Adipocyte (in vitro differentiated cells): ENCODE data around the gene MFSD6.
A peak's percentile ranks its signal among the peaks of the same experiment; 100 is the strongest.

Source experiments
- DNase-seq: peaks from one replicate; pipeline ENCODE4 v3.0.0-alpha.2; 2015; ENCODE audit warnings: low read depth
- H3K27me3 ChIP-seq: replicated peaks from 2 replicates; pipeline ENCODE4 v1.7.0; 2013; ENCODE audit warnings: mild to moderate bottlenecking, low read length, moderate library complexity; ENCODE audit not compliant: control insufficient read depth, insufficient read depth
- H3K36me3 ChIP-seq: 2 replicates; pipeline ENCODE4 v1.7.0; 2013; ENCODE audit warnings: low read length, mild to moderate bottlenecking, moderate library complexity; ENCODE audit not compliant: control insufficient read depth, insufficient read depth, severe bottlenecking
- H3K4me1 ChIP-seq: 2 replicates; pipeline ENCODE4 v1.7.0; 2013; ENCODE audit warnings: mild to moderate bottlenecking, low read length, moderate library complexity; ENCODE audit not compliant: control insufficient read depth, insufficient read depth
- H3K4me3 ChIP-seq: 2 replicates; pipeline ENCODE4 v1.7.0; 2013; ENCODE audit warnings: mild to moderate bottlenecking, low read length, moderate library complexity
- H3K9ac ChIP-seq: 2 replicates; pipeline ENCODE4 v1.7.0; 2013; ENCODE audit warnings: mild to moderate bottlenecking, low read length, moderate library complexity
- H3K9me3 ChIP-seq: 2 replicates; pipeline ENCODE4 v1.7.0; 2013; ENCODE audit warnings: mild to moderate bottlenecking, low read length, moderate library complexity; ENCODE audit not compliant: control insufficient read depth

The MFSD6 gene

DNA sequence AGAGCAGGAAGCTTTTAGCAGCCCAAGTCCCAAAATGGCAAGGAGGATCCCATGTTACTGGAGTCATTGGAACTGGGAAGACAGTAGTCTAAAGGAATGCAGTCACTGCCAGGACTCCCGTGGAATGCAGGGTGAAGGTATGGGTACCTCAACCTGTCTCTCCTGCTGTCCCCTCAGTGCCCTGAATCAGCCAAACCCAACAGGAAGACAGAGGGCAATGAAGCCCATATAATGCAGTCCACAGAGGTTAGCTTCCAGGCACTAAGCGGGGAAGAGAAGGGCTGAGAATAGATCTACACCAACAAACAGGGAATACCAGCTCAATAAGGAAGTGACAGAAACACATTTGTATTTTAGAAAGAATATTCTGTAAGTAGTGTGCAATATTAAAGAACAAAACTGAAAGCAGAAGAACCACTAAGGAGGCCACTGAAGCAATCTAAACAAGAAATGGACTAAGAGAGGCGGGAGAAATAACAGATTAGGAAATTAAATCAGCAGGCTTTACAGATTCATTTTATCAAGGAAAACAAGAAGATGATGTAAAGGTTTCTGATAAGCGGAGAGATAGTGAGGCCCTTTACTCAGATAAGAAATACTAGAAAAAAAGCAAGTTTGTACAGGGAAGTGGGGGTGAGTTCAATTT lies 118.1 kb downstream of the MFSD6 start:
- H3K4me1 ChIP-seq, result peaks cover 28% of the 10 kb centered on the region
- no peaks in the 10 kb centered on the region for H3K9me3 ChIP-seq
- no peak for DNase-seq
- H3K4me3 ChIP-seq, result no peak overlapping the region
- H3K36me3 ChIP-seq, result no peaks in the 10 kb centered on the region
- no peaks in the 10 kb centered on the region for H3K27me3 ChIP-seq
- H3K9ac ChIP-seq, result no peak overlapping the region

DNA sequence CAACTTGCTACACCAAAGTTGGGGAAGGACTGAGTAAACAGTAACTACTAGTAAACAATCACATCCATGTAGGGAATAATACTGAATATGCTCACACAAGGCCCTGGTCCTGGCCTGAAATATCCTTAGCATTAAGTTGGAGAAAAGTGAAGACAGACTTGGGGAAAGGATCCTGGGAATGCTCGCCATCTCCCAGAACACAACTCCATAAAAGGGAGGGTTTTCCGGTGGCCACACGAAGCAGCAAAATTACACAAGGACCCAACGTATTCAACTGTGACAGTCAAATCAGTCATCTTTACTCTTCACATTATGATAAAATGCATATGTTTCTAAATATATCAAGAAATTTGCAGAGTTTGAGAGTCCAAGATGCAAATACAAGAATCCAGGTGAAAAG lies 119.1 kb downstream of the MFSD6 start:
- Histone ChIP-seq H3K4me1 (peaks cover 28% of the 10 kb centered on the region), H3K9me3 (no peaks in the 10 kb centered on the region), H3K36me3 (no peaks in the 10 kb centered on the region), H3K4me3 (no peak overlapping the region), H3K27me3 (no peaks in the 10 kb centered on the region), H3K9ac (no peak overlapping the region)
- no peak for DNase-seq

DNA sequence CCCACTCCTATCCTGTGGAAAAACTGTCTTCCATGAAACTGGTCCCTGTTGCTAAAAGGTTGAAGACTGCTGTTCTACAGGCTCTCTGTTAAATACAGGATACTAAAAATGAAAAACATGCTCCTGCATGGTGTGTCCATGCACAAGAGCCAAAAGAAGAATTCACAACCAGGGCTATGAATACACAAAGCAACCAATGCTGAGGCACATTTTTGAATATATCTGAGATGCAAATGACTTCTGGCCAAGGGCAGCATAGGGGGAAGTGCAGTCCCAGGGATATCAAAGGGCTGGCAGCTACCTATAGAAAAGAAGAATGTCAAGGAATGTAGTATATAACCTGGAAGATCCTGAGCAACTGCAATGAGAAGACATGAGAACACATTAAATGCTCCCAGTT lies 119.8 kb downstream of the MFSD6 start:
- no peak for DNase-seq
- Histone ChIP-seq H3K4me1 (peaks cover 28% of the 10 kb centered on the region), H3K27me3 (no peaks in the 10 kb centered on the region), H3K9ac (no peak overlapping the region), H3K36me3 (no peaks in the 10 kb centered on the region), H3K9me3 (no peaks in the 10 kb centered on the region), H3K4me3 (no peak overlapping the region)

DNA sequence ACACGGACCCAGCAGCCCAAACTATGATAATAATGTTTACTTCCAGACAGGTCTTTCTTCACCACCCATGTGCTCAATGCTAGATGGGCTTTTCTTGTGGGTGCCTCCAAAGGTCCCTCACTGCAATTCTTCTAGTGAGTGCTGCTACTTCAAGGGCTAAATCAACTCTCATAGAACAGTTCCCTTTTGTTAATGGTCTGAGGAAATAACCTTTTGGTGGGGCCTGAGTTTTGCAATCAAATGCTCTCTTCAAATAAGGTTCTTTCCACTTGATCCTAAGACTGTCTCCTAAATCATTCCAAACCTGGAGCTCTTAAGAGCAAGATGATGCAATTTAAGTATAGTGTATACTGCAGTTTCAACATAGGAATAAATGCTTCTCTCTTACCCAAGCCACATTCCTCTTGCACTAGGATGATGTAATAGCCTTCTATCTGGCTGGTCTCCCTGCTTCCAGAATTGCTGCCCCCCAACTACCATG lies 120.4 kb downstream of the MFSD6 start:
- peak; percentile 77 for DNase-seq
- Histone ChIP-seq H3K27me3 (no peaks in the 10 kb centered on the region), H3K9ac (no peak overlapping the region), H3K4me1 (peaks cover 31% of the 10 kb centered on the region), H3K4me3 (no peak overlapping the region), H3K9me3 (no peaks in the 10 kb centered on the region), H3K36me3 (no peaks in the 10 kb centered on the region)

DNA sequence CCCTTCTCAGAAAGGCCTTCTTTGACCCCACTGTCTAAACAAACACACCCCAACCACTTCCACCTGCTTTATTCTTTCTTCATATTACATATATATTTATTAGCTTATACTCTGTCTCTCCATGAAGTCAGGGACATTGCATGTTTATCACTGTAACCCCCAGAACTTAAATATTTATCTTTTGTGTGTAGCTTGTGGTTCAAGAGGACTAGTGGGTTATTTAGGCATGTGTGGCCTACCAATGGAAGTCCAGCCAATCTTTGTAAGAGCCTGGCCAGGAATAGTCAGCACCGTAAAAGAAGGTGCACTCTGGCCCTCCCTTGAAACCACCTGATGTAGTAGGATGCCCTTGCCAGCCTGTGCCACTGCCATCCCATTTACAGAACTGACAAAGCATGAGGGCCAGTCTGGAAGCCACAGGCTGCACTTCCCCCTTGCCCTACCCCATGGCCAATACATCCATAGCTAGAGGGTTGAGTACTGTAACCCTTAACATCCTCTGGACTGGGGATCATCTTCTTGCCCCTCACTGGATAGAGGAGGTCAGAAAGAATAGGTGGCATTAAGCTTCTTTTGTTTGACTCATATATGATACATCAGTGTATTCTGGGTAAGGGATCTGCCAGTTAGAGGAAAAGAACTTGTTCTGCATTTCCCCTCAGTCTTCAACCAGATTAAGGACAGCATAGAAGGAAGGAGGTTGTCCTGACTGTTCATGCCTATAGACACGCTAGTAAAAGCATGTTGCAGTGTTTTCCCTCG lies 121.5 kb downstream of the MFSD6 start:
- Histone ChIP-seq H3K4me1 (peaks cover 35% of the 10 kb centered on the region), H3K4me3 (no peak overlapping the region), H3K9me3 (no peaks in the 10 kb centered on the region), H3K36me3 (no peaks in the 10 kb centered on the region), H3K27me3 (no peaks in the 10 kb centered on the region), H3K9ac (no peak overlapping the region)
- no peak for DNase-seq

DNA sequence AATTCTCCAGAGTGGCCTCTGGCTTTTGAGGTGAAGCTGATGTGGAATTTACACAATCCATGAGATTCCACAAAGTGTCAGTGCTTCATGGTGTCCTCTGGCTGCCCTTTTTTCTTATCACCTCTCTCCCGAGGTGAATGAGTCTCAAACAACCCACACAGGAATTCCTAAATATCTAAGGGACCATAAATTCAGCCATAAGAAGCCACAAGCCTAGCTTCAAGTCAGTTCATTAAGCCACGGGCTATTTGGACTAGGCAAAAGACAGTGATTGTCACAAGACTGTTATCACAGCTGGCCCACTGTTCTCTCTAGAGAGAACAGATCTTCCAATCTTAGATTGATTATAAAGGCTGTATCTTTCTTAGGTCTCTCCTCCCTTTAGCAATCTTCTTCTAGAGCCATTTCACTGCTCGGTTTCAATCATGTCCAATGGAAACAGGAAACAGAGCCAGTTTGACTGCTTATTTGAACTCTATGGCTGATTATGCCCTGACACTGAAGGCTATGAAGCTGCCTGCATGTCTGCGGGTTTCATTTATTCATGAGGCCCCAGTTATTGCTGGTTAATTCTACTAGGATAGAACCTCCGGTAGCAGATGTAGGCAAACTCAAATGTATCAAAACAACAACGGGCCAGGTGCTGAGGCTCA lies 122.2 kb downstream of the MFSD6 start:
- Histone ChIP-seq H3K4me3 (no peak overlapping the region), H3K4me1 (peaks cover 37% of the 10 kb centered on the region), H3K9me3 (no peaks in the 10 kb centered on the region), H3K36me3 (no peaks in the 10 kb centered on the region), H3K9ac (no peak overlapping the region), H3K27me3 (no peaks in the 10 kb centered on the region)
- DNase-seq, result no peak

DNA sequence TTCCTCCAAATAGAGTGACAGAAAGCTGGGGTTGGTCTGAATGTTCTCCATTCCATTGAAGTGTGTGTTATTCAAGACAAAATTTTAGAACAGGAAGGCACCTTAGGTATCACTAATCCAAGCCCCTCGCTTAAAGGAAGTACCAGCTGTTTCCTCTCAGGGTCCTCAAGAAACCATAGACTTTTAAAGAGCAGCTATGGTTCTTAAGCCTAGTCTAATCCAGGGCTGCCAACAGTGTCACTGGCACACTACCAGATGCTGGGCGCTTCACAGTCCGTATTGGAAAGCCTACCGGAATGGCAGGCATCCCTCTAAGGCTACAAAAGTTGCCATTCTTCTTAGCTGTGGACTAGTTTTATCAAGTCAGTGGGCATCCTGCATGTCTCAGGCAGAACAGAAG lies 124.4 kb downstream of the MFSD6 start:
- H3K27me3 ChIP-seq, result no peaks in the 10 kb centered on the region
- H3K4me1 ChIP-seq, result peaks cover 33% of the 10 kb centered on the region
- no peak overlapping the region for H3K9ac ChIP-seq
- no peak for DNase-seq
- no peak overlapping the region for H3K4me3 ChIP-seq
- no peaks in the 10 kb centered on the region for H3K36me3 ChIP-seq
- no peaks in the 10 kb centered on the region for H3K9me3 ChIP-seq

DNA sequence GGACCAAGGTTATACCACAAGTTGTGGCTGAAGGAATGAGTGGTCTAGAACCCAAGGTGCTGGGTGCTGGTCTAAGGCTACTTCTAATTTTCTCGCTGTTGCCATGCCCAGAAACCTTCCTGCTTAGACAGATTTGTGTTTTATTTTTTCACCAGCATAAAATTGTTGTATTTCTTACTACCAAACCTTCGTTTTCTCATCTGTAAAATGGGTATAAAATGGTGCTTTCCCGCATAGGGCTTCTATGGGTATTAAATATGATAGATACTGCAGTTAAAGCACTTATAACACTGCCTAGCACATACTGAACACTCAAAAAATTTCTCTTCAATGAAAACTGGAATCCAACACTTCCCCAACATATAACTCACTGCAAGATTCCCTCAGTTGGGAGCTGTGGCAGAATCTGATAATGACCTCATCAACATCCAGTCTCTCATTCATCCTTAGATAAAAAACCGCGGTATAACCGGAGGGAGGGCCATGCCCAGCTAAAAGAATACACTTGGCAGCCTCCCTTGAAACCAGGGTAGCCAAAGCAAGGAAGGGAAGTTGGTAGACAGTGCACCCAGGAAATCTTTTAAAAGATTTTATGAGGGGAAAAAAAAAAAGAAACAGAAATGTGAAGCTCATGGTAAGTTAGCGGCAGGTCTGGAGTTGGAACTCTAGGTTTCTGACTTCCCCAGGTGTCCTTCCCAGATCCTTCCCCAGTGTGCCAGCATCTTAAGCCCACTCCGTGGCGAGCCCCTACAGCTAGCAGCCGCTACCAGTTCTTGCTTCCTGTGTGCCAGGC lies 125.2 kb downstream of the MFSD6 start:
- H3K27me3 ChIP-seq, result no peaks in the 10 kb centered on the region
- peak; percentile 4 for DNase-seq
- peak overlapping the region; percentile 82 for H3K4me3 ChIP-seq

DNA sequence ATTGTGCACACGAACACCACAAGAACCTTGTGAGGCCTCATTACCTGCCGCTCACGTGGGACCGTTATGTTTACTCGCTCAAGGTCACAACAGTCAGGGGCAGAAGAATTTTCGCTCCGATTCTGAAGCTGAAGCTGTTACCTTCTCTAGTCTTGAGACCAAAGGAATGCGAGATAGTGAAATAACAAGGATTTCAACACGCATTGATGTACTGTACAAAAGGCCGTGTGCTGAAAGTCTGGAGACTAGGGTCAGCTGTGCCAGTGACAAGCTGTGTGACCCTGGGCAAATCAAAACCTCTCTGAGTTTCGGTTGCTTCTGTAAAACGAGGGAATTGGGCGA lies 125.8 kb downstream of the MFSD6 start:
- Histone ChIP-seq H3K9ac (peak overlapping the region; percentile 81), H3K4me1 (peaks cover 24% of the 10 kb centered on the region), H3K36me3 (no peaks in the 10 kb centered on the region), H3K27me3 (no peaks in the 10 kb centered on the region), H3K4me3 (peak overlapping the region; percentile 82), H3K9me3 (peaks cover 6% of the 10 kb centered on the region)
- peak; percentile 60 for DNase-seq

More for the DNA sequence above, 125.2 kb downstream of the MFSD6 start:
- Histone ChIP-seq H3K9ac (peak overlapping the region; percentile 81), H3K4me1 (peaks cover 30% of the 10 kb centered on the region), H3K36me3 (no peaks in the 10 kb centered on the region), H3K9me3 (peaks cover under 1% of the 10 kb centered on the region)

DNA sequence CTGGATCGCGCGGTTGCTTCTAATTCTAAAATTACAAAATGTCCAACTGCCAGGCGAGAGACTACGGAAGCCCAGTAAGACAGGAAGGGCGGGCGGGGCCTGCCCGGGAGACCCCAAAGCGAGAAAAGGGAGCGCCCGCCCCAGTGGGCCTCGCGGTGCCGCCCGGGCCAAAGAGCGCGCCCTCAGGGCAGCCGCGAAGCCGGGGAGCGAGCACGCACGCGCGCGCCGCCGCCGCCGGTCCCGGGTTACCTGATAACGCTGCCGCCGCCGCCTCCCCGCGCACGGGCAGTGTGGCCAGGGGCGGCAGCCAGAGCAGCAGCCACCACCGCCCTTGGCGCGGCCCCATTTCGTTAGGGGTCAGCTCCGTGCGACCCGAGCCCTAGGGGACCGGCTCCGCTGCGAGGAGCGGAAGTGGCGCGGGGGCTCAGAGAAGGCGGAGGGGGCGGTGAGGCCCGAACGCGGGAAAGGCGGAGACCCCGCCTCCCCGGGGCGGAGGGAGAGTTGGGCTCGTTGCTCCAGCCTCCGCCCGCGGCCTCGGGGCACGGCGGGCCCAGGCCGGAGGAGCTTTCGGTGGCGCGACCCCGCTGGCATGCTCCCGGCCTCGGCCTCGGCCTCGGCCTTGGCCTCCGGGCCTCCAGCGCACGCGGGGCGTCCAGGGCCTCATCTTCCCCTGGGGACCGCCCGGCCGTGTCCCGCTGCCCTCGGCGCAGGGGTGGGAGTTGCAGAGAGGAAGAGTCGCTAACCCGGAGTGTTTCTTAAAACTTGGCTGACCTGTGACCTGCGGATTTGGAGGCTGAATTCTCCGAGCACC lies 126.4 kb downstream of the MFSD6 start, which contains the start of gene NEMP2:
Gene NEMP2, minus strand, starts transcription at position 413 of the 811 bp plus-strand sequence. Its CDS starts 67 bp downstream, at position 346.
- H3K27me3 ChIP-seq, result no peaks in the 10 kb centered on the region
- peak; percentile 82 for DNase-seq
- peak within 1 kb of the TSS; percentile 81 for H3K9ac ChIP-seq

More for the DNA sequence above, 126.4 kb downstream of the MFSD6 start, which contains the start of gene NEMP2:
- H3K9me3 ChIP-seq, result peaks cover 12% of the 10 kb centered on the region
- H3K4me3 ChIP-seq, result peak within 1 kb of the TSS; percentile 82
- H3K4me1 ChIP-seq, result peaks cover 21% of the 10 kb centered on the region
- no peaks in the 10 kb centered on the region for H3K36me3 ChIP-seq
